Thymus (tissue), 11 donors: ENCODE results near the gene COBL. TPM values are rescaled to one million over a fixed set of nuclear protein-coding genes. Genes with fewer than 3 reads are reported as not detected.

Source experiments
- DNase-seq, 9 donors: peaks; one replicate each; pipeline ENCODE4 v3.0.0-alpha.2; 2013; ENCODE audit warnings: low spot score in 9 of 9, low read depth in 6 of 9, missing footprints in 1 of 9
- H3K27ac ChIP-seq, 2 donors: one replicate each; pipeline ENCODE4 v1.5.1; 2013; ENCODE audit warnings: control low read depth in 1 of 2, low read depth in 1 of 2, low read length in 1 of 2, mild to moderate bottlenecking in 1 of 2, moderate library complexity in 1 of 2
- H3K27me3 ChIP-seq, 2 donors: one replicate each; pipeline ENCODE4 v1.5.1; 2013; ENCODE audit warnings: low read length in 1 of 2; ENCODE audit not compliant: control insufficient read depth in 2 of 2, insufficient read depth in 1 of 2
- H3K36me3 ChIP-seq, 2 donors: one replicate each; pipeline ENCODE4 v1.5.1; 2013; ENCODE audit warnings: low read length in 1 of 2, mild to moderate bottlenecking in 1 of 2, moderate library complexity in 1 of 2; ENCODE audit not compliant: control insufficient read depth in 2 of 2, insufficient read depth in 2 of 2
- H3K4me1 ChIP-seq, 2 donors: one replicate each; pipeline ENCODE4 v1.5.1; 2013; ENCODE audit warnings: low read length in 2 of 2; ENCODE audit not compliant: control insufficient read depth in 2 of 2, insufficient read depth in 2 of 2
- H3K4me3 ChIP-seq, 2 donors: one replicate each; pipeline ENCODE4 v1.5.1; 2013; ENCODE audit warnings: low read length in 2 of 2, control low read depth in 1 of 2, mild to moderate bottlenecking in 1 of 2
- H3K9me3 ChIP-seq, 2 donors: one replicate each; pipeline ENCODE4 v1.5.1; 2013; ENCODE audit warnings: low read length in 1 of 2, mild to moderate bottlenecking in 1 of 2; ENCODE audit not compliant: control insufficient read depth in 2 of 2, insufficient read depth in 1 of 2
- WGBS: extraction: QIAGEN DNeasy Blood & Tissue Kit; methylation state at CpG from one replicate; pipeline ENCODE4 v1.1.7; 2013; 5-methylcytosine and 5-hydroxymethylcytosine counted together
- polyA plus RNA-seq: library from polyadenylated mRNA; stranded (reverse); fragments of 200-250 nt; gene quantifications from one replicate; pipeline ENCODE4 v1.2.3, GENCODE V29; 2013
- total RNA-seq: library from RNA; stranded (reverse); fragments of 120-200 nt; gene quantifications from one replicate; pipeline ENCODE4 v1.2.4, GENCODE V29; 2013
- donor health status: healthy.

The COBL gene
- total and polyA plus RNA-seq, 2 donors = 0.66 to 2.0 TPM

GRCh38 chr7:51226916-51227535 is 89.6 kb downstream of the COBL start:
- H3K27me3 ChIP-seq = peaks cover 0 to 2% of the 10 kb centered on the region in 2 donors
- DNase-seq = no peak
- H3K4me3 ChIP-seq = no peak overlapping the region
- WGBS = 94% methylated on average over 10 of the region's 10 CpGs
- no peaks in the 10 kb centered on the region for H3K9me3 ChIP-seq
- no peaks in the 10 kb centered on the region for H3K36me3 ChIP-seq
- no peaks in the 10 kb centered on the region for H3K4me1 ChIP-seq
- no peak overlapping the region for H3K27ac ChIP-seq

DNA sequence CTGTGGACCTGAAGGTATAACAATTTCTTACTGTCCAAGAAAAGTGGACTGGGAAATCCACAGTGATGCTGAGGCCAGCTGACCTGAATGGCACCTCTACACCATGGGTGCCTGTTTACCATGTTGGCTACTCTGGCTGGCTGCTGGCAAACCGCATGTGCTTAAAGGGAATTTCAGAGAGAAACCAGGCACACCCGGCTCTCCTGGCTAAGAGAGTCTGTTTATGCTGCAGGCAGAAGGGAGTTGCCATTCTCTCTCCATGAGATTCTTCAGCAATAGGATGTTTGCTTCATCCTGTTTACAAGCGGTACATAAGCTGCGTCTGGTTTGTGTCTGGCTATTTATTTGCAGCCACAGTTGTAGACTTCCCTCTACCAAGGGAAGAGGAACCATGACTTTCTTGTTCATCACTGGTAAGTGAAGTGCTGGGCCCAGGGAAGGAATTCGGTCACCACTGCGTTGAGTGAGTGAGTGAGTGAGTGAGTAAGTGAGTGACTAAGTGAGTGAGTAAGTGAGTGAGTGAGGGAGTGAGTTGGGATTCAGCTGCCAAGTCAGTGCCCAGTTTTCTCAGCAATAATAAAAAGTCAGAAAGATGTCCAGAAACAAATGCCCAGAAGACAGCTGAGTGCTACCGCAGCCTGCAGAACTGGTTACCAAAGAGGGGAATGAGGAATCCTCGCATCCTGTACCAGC is 90.4 kb downstream of the COBL start:
- no peak for DNase-seq
- 65% methylated on average over 8 of the region's 8 CpGs for WGBS
- H3K4me1 ChIP-seq = no peaks in the 10 kb centered on the region
- no peaks in the 10 kb centered on the region for H3K9me3 ChIP-seq
- no peaks in the 10 kb centered on the region for H3K36me3 ChIP-seq
- H3K27ac ChIP-seq = no peak overlapping the region
- H3K4me3 ChIP-seq = no peak overlapping the region
- peaks cover 0 to 2% of the 10 kb centered on the region in 2 donors for H3K27me3 ChIP-seq

GRCh38 chr7:51224811-51225595 is 91.6 kb downstream of the COBL start:
- Histone ChIP-seq H3K4me3 (no peak overlapping the region), H3K4me1 (no peaks in the 10 kb centered on the region), H3K27ac (no peak overlapping the region), H3K9me3 (no peaks in the 10 kb centered on the region), H3K36me3 (no peaks in the 10 kb centered on the region), H3K27me3 (no peaks in the 10 kb centered on the region)
- no peak for DNase-seq
- 93% methylated on average over 17 of the region's 17 CpGs for WGBS

DNA sequence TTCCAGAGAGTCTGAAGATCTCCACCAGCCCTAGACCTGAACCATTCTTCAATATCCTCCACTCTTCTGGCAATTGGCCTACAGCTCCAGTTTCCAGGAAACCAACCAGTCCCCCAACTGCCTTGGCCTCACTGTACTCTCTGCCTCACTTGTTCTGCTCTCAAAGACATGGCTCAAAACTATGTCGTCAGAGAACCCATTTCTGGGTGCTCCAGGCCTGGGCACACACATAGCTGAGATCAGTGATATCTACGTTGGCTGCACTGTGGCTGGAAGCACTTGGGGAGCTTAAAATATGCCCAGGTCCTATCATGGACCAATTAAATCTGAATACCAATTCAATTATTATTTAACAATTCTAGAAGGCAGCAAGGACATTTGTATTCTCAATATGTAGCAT is 93.1 kb downstream of the COBL start:
- H3K27me3 ChIP-seq = no peaks in the 10 kb centered on the region
- H3K27ac ChIP-seq = no peak overlapping the region
- DNase-seq = no peak
- H3K4me3 ChIP-seq = no peak overlapping the region
- H3K9me3 ChIP-seq = no peaks in the 10 kb centered on the region
- 94% methylated on average over 2 of the region's 2 CpGs for WGBS
- no peaks in the 10 kb centered on the region for H3K4me1 ChIP-seq
- H3K36me3 ChIP-seq = no peaks in the 10 kb centered on the region

DNA sequence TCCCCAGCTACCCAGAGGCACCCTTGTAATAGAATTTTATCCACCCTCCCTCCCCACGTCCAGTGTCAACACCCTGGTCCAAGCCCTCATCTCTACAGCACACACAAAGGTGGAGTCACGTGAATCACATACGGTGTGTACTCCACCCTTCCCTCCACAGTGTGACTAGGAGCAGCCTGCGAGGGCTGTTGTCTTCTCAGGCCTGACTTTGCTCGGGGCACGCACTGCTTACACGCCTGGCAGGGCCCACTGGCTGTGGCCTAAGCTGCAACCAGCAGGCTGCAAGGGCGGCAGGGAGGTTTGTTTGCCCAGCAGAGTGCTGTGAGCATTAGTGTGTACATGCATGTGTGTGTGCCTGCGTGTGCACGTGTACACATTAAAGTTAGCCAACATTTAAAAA is 93.7 kb downstream of the COBL start:
- no peak overlapping the region for H3K27ac ChIP-seq
- no peaks in the 10 kb centered on the region for H3K9me3 ChIP-seq
- WGBS = 97% methylated on average over 10 of the region's 10 CpGs
- H3K36me3 ChIP-seq = no peaks in the 10 kb centered on the region
- H3K4me3 ChIP-seq = no peak overlapping the region
- H3K4me1 ChIP-seq = no peaks in the 10 kb centered on the region
- DNase-seq = no peak
- no peaks in the 10 kb centered on the region for H3K27me3 ChIP-seq

DNA sequence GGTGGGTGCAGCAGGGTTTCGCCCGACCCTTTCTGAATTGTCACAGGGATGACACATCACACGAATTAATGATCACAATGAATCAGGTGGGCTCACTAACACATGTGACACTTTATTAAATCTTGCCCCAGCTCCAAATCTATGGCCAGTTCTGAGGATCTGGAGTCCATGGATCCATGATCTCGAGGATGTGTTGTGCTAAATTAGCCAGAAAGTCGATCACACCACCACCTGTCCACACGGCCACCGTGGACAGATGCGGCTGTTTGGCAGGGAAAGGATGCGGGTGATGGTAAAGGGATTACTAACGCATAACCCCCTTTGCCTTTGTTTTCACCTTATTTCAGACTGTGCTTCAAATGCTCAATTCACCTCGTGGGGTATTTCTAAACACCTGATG is 96.4 kb downstream of the COBL start:
- Histone ChIP-seq H3K9me3 (no peaks in the 10 kb centered on the region), H3K27me3 (no peaks in the 10 kb centered on the region), H3K36me3 (no peaks in the 10 kb centered on the region), H3K4me3 (no peak overlapping the region), H3K4me1 (no peaks in the 10 kb centered on the region), H3K27ac (no peak overlapping the region)
- WGBS = 95% methylated on average over 11 of the region's 11 CpGs
- no peak for DNase-seq

DNA sequence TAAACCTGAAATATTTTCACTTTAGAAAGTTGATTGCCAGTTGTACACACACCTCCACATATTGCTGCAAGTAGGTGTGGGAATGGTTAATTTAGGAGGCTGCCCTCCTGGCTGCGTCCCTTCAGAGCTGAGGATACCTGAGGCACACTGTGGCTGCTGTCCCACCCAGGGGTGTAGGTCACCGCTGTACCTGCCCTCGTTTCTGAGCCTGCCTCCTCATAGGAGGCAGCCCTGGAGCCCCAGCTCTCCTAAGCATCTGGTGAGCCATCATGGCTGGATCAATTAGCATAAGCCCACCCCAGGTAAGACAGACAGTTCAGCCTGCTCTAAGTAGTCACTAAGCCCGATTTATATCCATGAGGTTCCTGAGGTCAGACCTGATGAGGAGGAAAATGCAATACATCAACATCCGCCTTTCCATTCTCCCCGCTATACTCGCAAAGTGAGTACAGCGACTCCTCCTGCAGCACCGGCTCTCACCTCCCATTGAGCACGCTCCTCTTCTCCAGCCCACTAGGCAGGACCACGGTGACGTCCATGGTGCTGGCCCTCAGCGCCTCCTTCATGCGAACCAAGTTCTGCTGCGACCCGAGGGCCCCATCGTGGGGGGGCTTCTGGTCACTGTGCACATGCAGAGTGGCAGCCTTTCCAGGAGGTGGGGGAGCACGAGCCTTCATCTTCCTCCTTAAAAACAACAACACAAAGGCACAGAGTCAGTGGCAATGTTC is 97.2 kb downstream of the COBL start:
- Histone ChIP-seq H3K9me3 (no peaks in the 10 kb centered on the region), H3K4me3 (no peak overlapping the region), H3K36me3 (no peaks in the 10 kb centered on the region), H3K4me1 (no peaks in the 10 kb centered on the region), H3K27me3 (no peaks in the 10 kb centered on the region), H3K27ac (no peak overlapping the region)
- DNase-seq = no peak
- WGBS = 94% methylated on average over 18 of the region's 18 CpGs

GRCh38 chr7:51217804-51218203 is 98.8 kb downstream of the COBL start:
- Histone ChIP-seq H3K9me3 (no peaks in the 10 kb centered on the region), H3K4me3 (no peak overlapping the region), H3K36me3 (no peaks in the 10 kb centered on the region), H3K27ac (no peak overlapping the region), H3K4me1 (no peaks in the 10 kb centered on the region), H3K27me3 (no peaks in the 10 kb centered on the region)
- no peak for DNase-seq
- WGBS = 98% methylated on average over 6 of the region's 6 CpGs

DNA sequence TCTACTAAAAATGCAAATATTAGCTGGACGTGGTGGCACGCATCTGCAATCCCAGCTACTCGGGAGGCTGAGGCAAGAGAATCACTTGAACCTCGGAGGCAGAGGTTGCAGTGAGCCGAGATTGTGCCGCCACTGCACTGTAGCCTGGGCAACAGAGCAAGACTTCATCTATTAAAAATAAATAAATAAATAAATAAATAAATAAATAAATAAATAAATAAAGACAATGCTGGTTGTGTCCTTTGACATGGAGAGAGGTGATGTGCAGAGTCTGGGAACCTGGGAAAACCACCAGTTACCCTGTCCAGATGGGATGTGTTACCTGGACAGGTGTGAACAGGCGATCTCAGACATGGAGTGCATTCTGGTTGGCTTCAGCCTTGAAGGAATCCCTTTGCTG is 102.5 kb downstream of the COBL start:
- Histone ChIP-seq H3K27ac (no peak overlapping the region), H3K9me3 (no peaks in the 10 kb centered on the region), H3K36me3 (no peaks in the 10 kb centered on the region), H3K4me1 (no peaks in the 10 kb centered on the region), H3K27me3 (no peaks in the 10 kb centered on the region), H3K4me3 (no peak overlapping the region)
- DNase-seq = no peak
- 95% methylated on average over 7 of the region's 7 CpGs for WGBS
